ENCODE data around the gene TUBGCP2.

The TUBGCP2 gene

DNA sequence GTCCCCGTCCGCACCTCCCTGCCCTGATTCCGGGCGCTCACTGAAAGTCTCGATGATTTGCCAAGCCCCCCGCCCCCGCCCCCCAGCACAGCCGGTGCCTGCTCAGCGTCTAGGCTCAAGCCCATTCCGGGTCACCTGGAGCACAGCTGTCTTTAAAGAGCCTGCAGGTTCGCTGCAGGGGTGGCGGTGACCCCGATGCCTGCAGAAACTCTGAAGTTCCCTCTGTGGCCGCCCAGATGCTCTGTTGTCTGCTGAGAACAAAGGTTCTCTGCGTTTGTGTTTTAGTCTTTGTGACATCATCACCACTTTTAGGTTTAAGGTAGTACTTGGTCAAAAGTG is 70.2 kb downstream of the TUBGCP2 start:
- DNase-seq: no peak
- Mint-ChIP-seq H3K9me3 (peaks cover under 1% of the 10 kb centered on the region), H3K4me3 (peak overlapping the region; percentile 62), H3K36me3 (ENCODE audit: low read depth) (no peaks in the 10 kb centered on the region), H3K27me3 (ENCODE audit: low read depth, poor library complexity) (peaks cover 58% of the 10 kb centered on the region), H3K4me1 (peaks cover 24% of the 10 kb centered on the region), H3K27ac (no peak overlapping the region)
- TF ChIP-seq, protein P1, sequence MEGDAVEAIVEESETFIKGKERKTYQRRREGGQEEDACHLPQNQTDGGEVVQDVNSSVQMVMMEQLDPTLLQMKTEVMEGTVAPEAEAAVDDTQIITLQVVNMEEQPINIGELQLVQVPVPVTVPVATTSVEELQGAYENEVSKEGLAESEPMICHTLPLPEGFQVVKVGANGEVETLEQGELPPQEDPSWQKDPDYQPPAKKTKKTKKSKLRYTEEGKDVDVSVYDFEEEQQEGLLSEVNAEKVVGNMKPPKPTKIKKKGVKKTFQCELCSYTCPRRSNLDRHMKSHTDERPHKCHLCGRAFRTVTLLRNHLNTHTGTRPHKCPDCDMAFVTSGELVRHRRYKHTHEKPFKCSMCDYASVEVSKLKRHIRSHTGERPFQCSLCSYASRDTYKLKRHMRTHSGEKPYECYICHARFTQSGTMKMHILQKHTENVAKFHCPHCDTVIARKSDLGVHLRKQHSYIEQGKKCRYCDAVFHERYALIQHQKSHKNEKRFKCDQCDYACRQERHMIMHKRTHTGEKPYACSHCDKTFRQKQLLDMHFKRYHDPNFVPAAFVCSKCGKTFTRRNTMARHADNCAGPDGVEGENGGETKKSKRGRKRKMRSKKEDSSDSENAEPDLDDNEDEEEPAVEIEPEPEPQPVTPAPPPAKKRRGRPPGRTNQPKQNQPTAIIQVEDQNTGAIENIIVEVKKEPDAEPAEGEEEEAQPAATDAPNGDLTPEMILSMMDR (IDR thresholded peaks at IDR 0.05): no peak

DNA sequence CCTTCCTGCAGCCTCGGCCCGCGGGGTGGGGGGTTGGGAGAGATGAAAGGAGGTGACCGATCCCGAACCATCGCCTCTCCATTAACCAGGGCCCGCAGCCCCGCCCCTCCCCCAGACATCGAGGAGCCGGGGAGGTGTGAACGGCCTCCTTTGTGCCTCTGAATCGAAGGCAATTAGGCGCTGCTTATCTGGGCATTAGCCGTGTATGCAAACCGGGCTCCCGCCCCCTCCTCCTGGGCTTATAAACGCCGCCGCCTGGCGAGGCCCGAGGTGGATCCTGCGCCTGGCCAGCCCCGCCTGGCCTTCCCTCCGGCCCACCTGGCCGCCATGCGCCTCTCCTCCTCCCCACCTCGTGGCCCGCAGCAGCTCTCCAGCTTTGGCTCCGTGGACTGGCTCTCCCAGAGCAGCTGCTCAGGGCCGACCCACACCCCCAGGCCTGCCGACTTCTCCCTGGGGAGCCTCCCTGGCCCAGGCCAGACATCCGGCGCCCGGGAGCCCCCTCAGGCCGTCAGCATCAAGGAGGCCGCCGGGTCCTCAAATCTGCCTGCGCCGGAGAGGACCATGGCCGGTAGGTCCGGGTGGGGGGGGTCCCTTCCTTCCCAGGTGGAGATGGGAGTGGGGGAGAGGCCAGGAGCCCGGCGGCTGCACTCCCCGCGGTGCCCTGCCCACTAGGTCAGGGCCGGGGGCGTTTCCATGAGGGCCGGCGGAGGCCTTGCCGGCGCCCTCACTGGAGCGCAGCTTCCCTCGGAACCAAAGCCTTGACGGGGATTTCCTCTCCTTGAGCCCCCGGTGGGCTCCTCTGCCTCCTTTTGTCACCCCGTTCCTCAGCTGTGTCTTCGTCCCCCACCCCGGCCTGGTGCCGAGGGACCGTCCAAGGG is 70.8 kb downstream of the TUBGCP2 start, which contains the start of gene VENTX:
Gene VENTX (plus strand): TSS at position 268 of the 878 bp plus-strand sequence. CDS start 60 bp downstream, at position 328.
- peaks cover 4% of the 10 kb centered on the region for H3K9me3 Mint-ChIP-seq
- peak within 1 kb of the TSS; percentile 62 for H3K4me3 Mint-ChIP-seq
- peaks cover 22% of the 10 kb centered on the region for H3K4me1 Mint-ChIP-seq
- peak; percentile 45 for DNase-seq
- H3K36me3 Mint-ChIP-seq (ENCODE audit: low read depth): no peaks in the 10 kb centered on the region
- TF ChIP-seq, protein P1 (IDR thresholded peaks at IDR 0.05): no peak
- no peak within 1 kb of the TSS for H3K27ac Mint-ChIP-seq
- H3K27me3 Mint-ChIP-seq (ENCODE audit: low read depth, poor library complexity): peaks cover 64% of the 10 kb centered on the region

DNA sequence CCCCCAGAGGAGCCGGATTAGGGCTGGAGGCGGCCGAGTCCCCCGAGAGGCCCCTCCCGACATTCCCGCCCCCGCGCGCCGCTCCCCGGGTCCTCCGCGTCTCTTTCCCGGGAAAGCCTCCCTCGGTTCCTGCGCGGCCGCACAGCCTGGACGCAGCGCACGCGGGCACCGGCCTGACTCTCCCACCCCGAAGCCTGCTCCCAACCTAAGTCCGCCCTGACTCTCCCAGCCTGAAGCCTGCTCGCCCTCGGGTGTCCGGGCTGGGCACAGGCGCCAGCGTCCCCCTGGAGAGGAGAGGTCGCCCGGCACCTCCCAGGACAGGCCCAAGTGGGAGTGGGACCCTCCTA is 71.5 kb downstream of the TUBGCP2 start:
- Mint-ChIP-seq H3K27me3 (ENCODE audit: low read depth, poor library complexity) (peaks cover 70% of the 10 kb centered on the region), H3K9me3 (peaks cover 4% of the 10 kb centered on the region), H3K4me1 (peaks cover 22% of the 10 kb centered on the region), H3K4me3 (peak overlapping the region; percentile 50), H3K27ac (no peak overlapping the region), H3K36me3 (ENCODE audit: low read depth) (no peaks in the 10 kb centered on the region)
- peak; percentile 46 for DNase-seq
- TF ChIP-seq, protein P1 (IDR thresholded peaks at IDR 0.05): no peak

DNA sequence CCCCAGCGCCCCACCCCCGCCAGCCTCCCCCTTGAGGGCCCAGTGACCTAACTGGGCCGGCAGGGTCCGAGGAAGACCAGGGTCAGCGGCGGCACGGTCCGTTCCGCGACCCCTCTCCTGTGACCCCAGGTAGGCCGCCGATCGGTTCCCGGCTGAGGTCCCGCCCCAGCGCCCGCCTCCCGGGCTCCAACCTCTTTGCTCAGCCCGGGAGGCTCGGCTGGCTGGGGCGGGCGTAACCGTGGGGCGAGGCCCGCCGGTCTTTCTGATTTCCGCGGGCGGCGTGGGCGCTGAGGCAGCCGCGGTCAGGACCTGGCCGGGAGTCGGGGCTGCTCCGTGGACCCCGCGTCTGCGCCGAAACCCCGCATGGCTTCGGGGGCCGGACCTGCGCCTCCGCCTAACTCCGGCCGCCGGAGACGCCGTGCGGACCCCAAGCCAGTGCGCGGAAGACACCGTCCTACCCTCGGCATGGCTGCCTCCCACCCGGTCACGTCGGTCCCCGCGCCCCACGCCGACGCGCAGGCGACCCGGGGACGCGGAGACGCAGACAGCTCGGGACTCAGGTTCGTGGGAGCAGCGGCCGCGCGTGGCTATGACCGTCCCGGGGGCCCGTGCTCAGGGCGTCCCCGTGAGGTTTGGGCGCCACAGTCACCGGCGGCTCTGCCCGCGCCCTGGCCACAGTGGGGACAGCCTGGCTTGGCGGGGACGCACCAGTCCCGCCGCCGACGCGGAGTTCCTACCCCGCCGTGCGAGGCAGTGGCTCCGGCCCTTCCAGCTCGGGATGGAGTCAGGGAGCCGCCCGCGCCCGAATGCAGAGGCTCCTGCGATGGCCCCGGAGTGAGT is 72.1 kb downstream of the TUBGCP2 start:
- Mint-ChIP-seq H3K4me3 (no peak overlapping the region), H3K36me3 (ENCODE audit: low read depth) (no peaks in the 10 kb centered on the region), H3K4me1 (peaks cover 26% of the 10 kb centered on the region), H3K27me3 (ENCODE audit: low read depth, poor library complexity) (peaks cover 76% of the 10 kb centered on the region), H3K27ac (no peak overlapping the region), H3K9me3 (peaks cover 4% of the 10 kb centered on the region)
- TF ChIP-seq, protein P1 (IDR thresholded peaks at IDR 0.05): no peak
- peak; percentile 49 for DNase-seq

DNA sequence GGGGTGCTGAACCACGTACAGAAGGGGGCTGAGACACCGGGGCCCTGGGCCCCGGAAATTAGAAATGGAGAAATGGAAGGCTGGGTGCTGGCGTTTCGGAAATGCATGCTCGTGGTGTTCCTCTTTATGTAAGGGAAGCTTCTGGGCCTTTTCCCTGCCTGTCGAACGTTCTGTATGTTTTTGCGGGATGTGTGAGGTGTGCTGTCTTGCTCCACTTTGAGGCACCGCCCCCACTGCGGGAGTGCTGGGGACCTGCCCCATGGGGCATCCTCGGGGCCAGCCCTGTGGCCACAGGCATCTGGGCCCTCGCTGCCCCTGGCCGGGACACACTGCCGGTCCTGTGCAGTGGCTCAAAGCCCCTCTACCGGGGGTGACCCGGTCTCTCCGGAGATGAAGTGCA is 72.7 kb downstream of the TUBGCP2 start:
- TF ChIP-seq, protein P1 (IDR thresholded peaks at IDR 0.05): no peak
- peaks cover 4% of the 10 kb centered on the region for H3K9me3 Mint-ChIP-seq
- no peak overlapping the region for H3K27ac Mint-ChIP-seq
- H3K4me3 Mint-ChIP-seq: peak overlapping the region; percentile 59
- no peak for DNase-seq
- peaks cover 83% of the 10 kb centered on the region for H3K27me3 Mint-ChIP-seq (ENCODE audit: low read depth, poor library complexity)
- no peaks in the 10 kb centered on the region for H3K36me3 Mint-ChIP-seq (ENCODE audit: low read depth)
- peaks cover 29% of the 10 kb centered on the region for H3K4me1 Mint-ChIP-seq
